Activated CD4-positive, CD25-positive, alpha-beta regulatory T cell (primary cell): ENCODE results near the gene LETM1.
A peak's percentile ranks its signal among the peaks of the same experiment; 100 is the strongest.

Experiments
- DNase-seq, 4 experiments: peaks; one replicate each; lab custom pipeline; 2025; lab: John Stamatoyannopoulos, UW

Gene LETM1

DNA sequence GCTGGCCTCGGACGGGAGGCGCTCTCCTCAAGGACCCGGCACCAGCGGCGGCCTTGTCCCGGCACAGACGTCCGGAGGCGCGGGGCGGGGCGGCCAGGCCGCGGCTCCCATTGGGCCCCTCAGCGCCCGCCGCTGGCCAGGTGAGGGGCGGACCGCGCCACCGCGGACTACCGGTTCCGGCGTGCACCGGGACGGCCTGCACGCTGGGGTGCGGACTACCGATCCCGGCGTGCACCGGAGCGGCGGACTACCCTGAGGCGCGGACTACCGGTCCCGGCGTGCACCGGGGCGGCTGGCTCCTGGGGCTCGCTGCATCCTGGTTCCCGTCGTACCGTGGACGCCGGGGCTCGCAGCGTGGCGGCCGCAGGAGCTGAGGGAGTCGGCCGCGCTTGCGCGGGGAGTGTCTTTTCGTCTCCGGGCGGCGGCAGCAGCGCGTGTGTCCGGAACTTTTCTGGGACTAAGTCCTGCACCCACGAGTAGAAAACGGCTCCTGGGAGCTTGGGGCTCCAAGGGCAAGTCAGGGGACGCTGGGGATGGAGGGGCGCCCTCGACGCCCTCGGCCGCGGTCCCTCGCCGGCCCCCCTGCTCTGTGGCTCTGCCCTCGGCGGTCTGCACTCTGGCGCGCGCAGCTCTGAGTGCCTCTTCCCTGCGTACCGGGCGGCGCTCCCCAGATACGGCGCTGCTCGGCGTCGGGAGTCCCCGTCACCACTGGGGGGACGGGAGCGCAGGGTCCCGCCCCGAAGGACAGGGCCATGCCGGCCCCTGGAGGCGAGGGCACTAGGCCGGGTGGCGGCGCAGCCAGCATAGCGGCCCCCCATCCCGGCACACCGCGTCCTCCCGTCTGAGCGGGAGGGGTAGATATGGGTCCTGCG lies at the start of gene LETM1:
LETM1 (minus strand) TSS at position 86 of the 872 bp plus-strand sequence. CDS start 206 bp downstream, outside the sequence.
- DNase-seq: peak; percentile 84 to 92 (median 88)

DNA sequence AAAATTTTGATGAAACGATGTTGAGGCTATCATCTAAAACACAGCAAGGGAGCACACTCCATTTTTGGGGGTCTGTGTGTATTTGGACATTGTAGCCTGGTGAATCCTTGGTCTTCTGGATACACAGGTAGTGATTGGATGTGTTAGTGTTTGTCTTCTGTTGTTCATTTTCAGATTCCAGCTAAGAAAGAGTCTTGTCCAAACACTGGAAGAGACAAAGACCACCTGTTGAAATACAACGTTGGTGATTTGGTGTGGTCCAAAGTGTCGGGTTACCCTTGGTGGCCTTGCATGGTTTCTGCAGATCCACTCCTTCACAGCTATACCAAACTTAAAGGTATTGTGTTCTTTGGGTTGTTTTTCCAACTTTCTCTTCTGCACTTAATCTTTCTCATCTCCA lies 48.1 kb upstream of the LETM1 start:
- DNase-seq: no peak

GRCh38 chr4:1903035-1903434 lies 47.1 kb upstream of the LETM1 start:
- no peak for DNase-seq

DNA sequence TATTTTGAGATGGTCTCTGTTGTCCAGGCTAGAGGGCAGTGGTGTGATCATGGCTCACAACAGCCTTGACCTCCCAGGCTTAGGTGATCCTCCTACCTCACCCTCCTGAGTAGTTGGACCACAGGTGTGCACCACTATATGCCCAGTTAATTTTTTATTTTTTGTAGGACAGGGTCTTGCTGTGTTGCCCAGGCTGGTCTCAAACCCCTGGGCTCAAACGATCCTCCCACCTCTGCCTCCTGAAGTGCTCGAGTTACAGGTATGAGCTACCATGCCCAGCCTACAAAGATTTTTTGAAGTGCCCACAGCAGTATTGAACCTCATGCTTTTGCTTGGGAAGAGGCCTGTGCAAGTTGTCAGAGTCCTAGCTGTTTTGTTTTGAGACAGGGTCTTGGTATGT lies 46.3 kb upstream of the LETM1 start:
- DNase-seq: no peak

- DNase-seq: no peak
Observed at GRCh38 chr4:1901127-1901526, 45.2 kb upstream of the LETM1 start.

DNA sequence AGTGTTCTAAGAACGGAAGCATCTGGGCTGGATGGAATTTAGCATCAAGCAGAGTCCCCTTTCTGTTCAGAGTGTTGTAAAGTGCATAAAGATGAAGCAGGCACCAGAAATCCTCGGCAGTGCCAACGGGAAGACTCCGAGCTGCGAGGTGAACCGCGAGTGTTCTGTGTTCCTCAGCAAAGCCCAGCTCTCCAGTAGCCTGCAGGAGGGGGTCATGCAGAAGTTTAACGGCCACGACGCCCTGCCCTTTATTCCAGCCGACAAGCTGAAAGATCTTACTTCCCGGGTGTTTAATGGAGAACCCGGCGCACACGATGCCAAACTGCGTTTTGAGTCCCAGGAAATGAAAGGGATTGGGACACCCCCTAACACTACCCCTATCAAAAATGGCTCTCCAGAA lies 44.7 kb upstream of the LETM1 start:
- no peak for DNase-seq

DNA sequence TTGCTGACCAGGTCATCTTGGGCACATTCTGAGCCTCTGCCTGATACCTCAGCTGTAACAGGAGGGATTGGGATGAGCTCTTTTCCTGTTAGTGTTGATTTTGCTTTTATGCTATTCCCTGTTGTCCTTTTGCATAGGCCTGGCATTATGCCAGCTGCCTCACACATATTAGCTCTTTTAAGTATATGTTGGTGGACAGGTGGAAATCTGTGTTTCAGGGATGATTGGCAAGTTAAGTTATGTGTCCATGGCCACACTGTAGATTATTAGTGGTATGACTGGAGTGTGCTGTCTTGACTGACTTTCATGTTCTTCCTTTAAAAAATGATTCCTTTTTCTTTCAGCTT lies 44.1 kb upstream of the LETM1 start:
- no peak for DNase-seq

GRCh38 chr4:1899149-1900086 lies 43.5 kb upstream of the LETM1 start:
- peak; percentile 20 to 56 (median 48) for DNase-seq

- DNase-seq: no peak
Observed at GRCh38 chr4:1898681-1899080, 42.7 kb upstream of the LETM1 start.

DNA sequence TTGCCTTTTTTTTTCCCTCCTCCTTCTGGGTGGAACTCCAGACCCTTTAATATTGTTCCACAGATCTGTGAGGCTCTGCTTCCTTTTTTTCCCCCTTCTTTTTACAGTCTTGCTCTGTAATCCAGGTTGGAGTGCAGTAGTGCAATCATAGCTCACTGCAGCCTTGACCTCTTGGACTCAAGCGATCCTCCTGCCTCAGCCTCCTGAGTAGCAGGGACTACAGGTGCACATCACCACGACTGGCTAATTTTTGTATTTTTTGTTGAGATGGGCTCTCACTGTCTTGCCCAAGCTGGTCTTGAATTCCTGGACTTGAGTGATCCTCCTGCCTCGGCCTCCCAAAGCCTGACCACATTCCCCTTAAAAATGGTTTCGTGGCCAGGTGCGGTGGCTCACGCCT lies 42.1 kb upstream of the LETM1 start:
- no peak for DNase-seq

DNA sequence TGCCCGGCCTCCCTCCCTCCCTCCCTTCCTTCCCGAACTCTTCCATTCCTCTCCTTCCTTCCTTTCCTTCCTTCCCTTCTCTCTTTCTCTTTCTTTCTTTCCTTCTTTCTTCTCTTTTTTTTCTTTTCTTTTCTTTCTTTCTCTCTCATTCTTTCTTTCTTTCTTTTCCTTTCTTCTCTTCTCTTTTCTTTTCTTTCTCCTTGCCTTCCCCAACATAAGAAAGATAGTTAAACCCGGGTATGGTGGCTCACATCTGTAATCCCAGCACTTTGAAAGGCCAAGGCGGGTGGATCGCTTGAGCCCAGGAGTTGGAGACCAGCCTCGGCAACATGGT lies 40.7 kb upstream of the LETM1 start:
- no peak for DNase-seq

GRCh38 chr4:1895971-1896657 lies 40.2 kb upstream of the LETM1 start:
- DNase-seq: no peak

- no peak for DNase-seq
Observed at GRCh38 chr4:1890979-1891570, 35.1 kb upstream of the LETM1 start.

GRCh38 chr4:1887052-1887451 lies 31.1 kb upstream of the LETM1 start:
- DNase-seq: no peak

DNA sequence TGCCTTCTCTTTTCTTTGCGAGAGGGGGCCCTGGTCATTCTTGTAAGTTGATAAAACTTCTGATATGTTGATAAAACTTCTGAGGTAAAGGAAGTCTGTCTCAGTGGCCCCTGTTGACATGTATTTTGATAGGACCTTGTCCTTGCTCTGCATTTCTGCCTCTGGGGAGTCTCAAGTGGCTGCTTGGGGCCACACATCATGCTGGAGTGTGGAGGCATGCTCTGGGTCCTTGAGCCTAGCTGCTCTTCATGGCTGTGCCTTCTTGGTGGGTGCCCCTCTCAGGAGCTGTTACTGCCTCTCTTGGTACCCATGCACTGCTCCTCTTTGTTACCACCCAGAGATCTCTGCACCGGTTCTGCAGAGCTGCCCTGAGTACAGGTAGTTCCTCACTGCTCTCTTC lies 29.5 kb upstream of the LETM1 start:
- DNase-seq: no peak

DNA sequence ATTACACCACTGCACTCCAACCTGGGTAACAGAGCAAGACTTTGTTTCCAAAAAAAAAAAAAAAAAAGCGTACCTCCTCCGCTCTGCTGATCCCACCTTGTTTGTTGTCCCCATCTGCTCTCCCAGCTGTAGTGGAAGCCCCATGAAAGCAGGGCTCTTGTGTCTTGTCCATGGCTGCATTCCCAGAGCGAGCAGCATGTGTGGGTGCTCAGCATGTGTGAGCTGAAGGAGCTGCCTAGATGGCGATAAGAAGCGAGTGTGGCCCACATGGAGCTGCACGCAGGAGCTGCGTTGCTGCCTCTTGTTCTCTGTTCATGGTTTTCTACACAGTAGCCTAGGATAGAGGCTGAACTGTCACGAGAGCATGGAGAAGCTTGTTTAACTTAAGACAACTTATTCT lies 27.6 kb upstream of the LETM1 start:
- no peak for DNase-seq

GRCh38 chr4:1882850-1883271 lies 26.9 kb upstream of the LETM1 start:
- DNase-seq: no peak

GRCh38 chr4:1880332-1880731 lies 24.4 kb upstream of the LETM1 start:
- DNase-seq: no peak

GRCh38 chr4:1879485-1879884 lies 23.5 kb upstream of the LETM1 start:
- no peak for DNase-seq

GRCh38 chr4:1874201-1874600 lies 18.2 kb upstream of the LETM1 start:
- no peak for DNase-seq

GRCh38 chr4:1873776-1874175 lies 17.8 kb upstream of the LETM1 start:
- DNase-seq: no peak

- no peak for DNase-seq
Observed at GRCh38 chr4:1873291-1873690, 17.3 kb upstream of the LETM1 start.
